Pancreas (tissue), 10 donors: ENCODE results near the gene BICRA. TPM values are rescaled to one million over a fixed set of nuclear protein-coding genes. Genes with fewer than 3 reads are reported as not detected.
"Not testable (repeated sequence)": the region's sequence is repeated elsewhere in the genome, so short reads cannot be mapped to it uniquely, and the experiment has no call there.

Experiments
- ATAC-seq, 4 donors: fragments of 200-7000 bp; cut with Tn5 transposase; one replicate each; pipeline versions ENCODE4 v1.8.0 to v1.9.1; 2020; ENCODE audit warnings: mild to moderate bottlenecking in 4 of 4, moderate library complexity in 4 of 4
- DNase-seq, 6 donors: peaks; one replicate each; pipeline ENCODE4 v3.0.0-alpha.2; 2020
- FAIRE-seq: peaks from 2 replicates; lab custom pipeline; 2012; peaks lifted over from hg19 to GRCh38; lab: Jason Lieb, UNC
- H3K27ac ChIP-seq, 4 donors: fragments of 200-600 bp; sonication (generic); 1 replicate in 3 of 4; 2 replicates in 1 of 4; pipeline versions ENCODE4 v1.5.0 to v1.8.0; 2020
- H3K27me3 ChIP-seq, 4 donors: fragments of 200-600 bp; one replicate each; pipeline ENCODE4 v1.8.0; 2021
- H3K36me3 ChIP-seq, 3 donors: fragments of 200-600 bp; sonication (generic) in 1 of 3; one replicate each; pipeline versions ENCODE4 v1.5.0 to v1.8.0; 2020 to 2021
- H3K4me1 ChIP-seq, 3 donors: fragments of 200-600 bp; one replicate each; pipeline ENCODE4 v1.8.0; 2021
- H3K4me3 ChIP-seq, 4 donors: fragments of 200-600 bp; sonication (generic) in 2 of 4; one replicate each; pipeline versions ENCODE4 v1.5.0 to v1.8.0; 2020 to 2021
- H3K9me3 ChIP-seq, 4 donors: fragments of 200-600 bp; one replicate each; pipeline ENCODE4 v1.8.0; 2021
- CTCF ChIP-seq, 4 donors: fragments of 200-600 bp; sonication (generic) in 3 of 4; IDR thresholded peaks; one replicate each; pipeline versions ENCODE4 v1.5.0 to v1.8.0; 2021; ENCODE audit warnings: antibody characterized with exemption in 4 of 4
- WGBS, 2 donors: extraction: QIAGEN DNeasy Blood & Tissue Kit; methylation state at CpG; one replicate each; pipeline ENCODE4 v1.1.7; 2013; 5-methylcytosine and 5-hydroxymethylcytosine counted together
- intact Hi-C, 3 donors: fragments of 100-400 bp; cut with DNase I; formaldehyde crosslinking; loops; one replicate each; pipeline versions ENCODE4 v1.11.1 to v1.14.2; 2022
- polyA plus RNA-seq, 2 donors: library from polyadenylated mRNA; stranded (reverse); fragments of 200-250 nt; gene quantifications; one replicate each; pipeline ENCODE4 v1.2.3, GENCODE V29; 2013
- total RNA-seq, 6 donors: library from RNA; stranded (reverse); fragmentation: NEBNext Ultra II Directional in 4 of 6; extraction: Animal tissue kit (Norgen Biotek cat#: 25700) in 4 of 6; gene quantifications; one replicate each; pipeline versions ENCODE4 v1.2.1 to v1.2.4, GENCODE V29; 2021 to 2023
- donor health status: healthy with polysubstance abuse.
- donor health status: DM: no; HTN: no; CAD: no; lungs with moderate emphysema.
- donor health status: DM: no; HTN: no; CAD: no.
- donor health status: control.
- donor health status: control.
- donor health status: Bipolar disorder and iron deficiency.
- donor health status: DM: yes; HTN: yes; CAD: no.
- donor health status: DM: no; HTN: no; CAD: no.
- donor health status: DM: no; HTN: no; CAD: no.
- donor health status: DM: yes; HTN: yes; CAD: no.

The BICRA gene
- total and polyA plus RNA-seq, 8 donors = 2.7 to 10.4 (median 5.9) TPM

- WGBS, 2 donors = 86 to 89% methylated on average over 32 of the region's 32 CpGs
- ATAC-seq = no peak
- Histone ChIP-seq H3K27me3 (no peaks in the 10 kb centered on the region), H3K4me3 (no peak overlapping the region), H3K36me3 (peaks cover 0 to 8% (median 0%) of the 10 kb centered on the region in 3 donors), H3K9me3 (no peaks in the 10 kb centered on the region), H3K27ac (no peak overlapping the region), H3K4me1 (peaks cover 5 to 9% (median 8%) of the 10 kb centered on the region in 3 donors)
- intact Hi-C loops = loop anchor here in 2 of 3 donors (10.0 kb wide), 1 partner anchor 68 kb away; no protein-coding TSS in a partner anchor
- FAIRE-seq = no peak
- peak in 1 of 6 donors; percentile 49 for DNase-seq
- no peak for TF ChIP-seq CTCF (IDR thresholded peaks at IDR 0.05)
Measured at GRCh38 chr19:47716270-47716937, 107.5 kb downstream of the BICRA start.

- intact Hi-C loops = loop anchor here in 2 of 3 donors (10.0 kb wide), 1 partner anchor 66 kb away; no protein-coding TSS in a partner anchor
- H3K4me1 ChIP-seq, ATAC-seq, FAIRE-seq, H3K36me3 ChIP-seq, H3K27me3 ChIP-seq, H3K4me3 ChIP-seq, H3K9me3 ChIP-seq: not testable (repeated sequence)
- peak overlapping the region in 3 of 4 donors; percentile 51 to 71 (median 60) for H3K27ac ChIP-seq
- 68 to 80% methylated on average over 11 of the region's 11 CpGs for WGBS, 2 donors
- peak in 1 of 6 donors; percentile 45 for DNase-seq
Measured at GRCh38 chr19:47718415-47719046, 109.6 kb downstream of the BICRA start.

- Histone ChIP-seq H3K27me3 (no peaks in the 10 kb centered on the region), H3K36me3 (peaks cover 0 to 8% (median 0%) of the 10 kb centered on the region in 3 donors), H3K9me3 (no peaks in the 10 kb centered on the region), H3K27ac (peak overlapping the region; percentile 28 to 71 (median 56)), H3K4me3 (no peak overlapping the region), H3K4me1 (peaks cover 11 to 12% (median 12%) of the 10 kb centered on the region in 3 donors)
- DNase-seq = peak; percentile 65 to 89 (median 80)
- peak; percentile 67 to 76 (median 74) for ATAC-seq
- no peak for FAIRE-seq
- 9 to 13% methylated on average over 22 to 26 of the region's 26 CpGs for WGBS, 2 donors
- no peak for TF ChIP-seq CTCF (IDR thresholded peaks at IDR 0.05)
- intact Hi-C loops = loop anchor here in 2 of 3 donors (10.0 kb wide), 1 partner anchor 66 kb away; no protein-coding TSS in a partner anchor
Measured at GRCh38 chr19:47719047-47719859, 110.3 kb downstream of the BICRA start.

GRCh38 chr19:47720669-47721422 is 111.9 kb downstream of the BICRA start:
- FAIRE-seq (no peak), DNase-seq (no peak), ATAC-seq (no peak)
- peaks cover 0 to 9% (median 0%) of the 10 kb centered on the region in 3 donors for H3K36me3 ChIP-seq
- H3K27ac ChIP-seq = no peak overlapping the region
- no peak overlapping the region for H3K4me3 ChIP-seq
- H3K27me3 ChIP-seq = no peaks in the 10 kb centered on the region
- 83 to 88% methylated on average over 14 of the region's 14 CpGs for WGBS, 2 donors
- TF ChIP-seq CTCF (IDR thresholded peaks at IDR 0.05) = no peak
- H3K4me1 ChIP-seq = peaks cover 11 to 12% (median 12%) of the 10 kb centered on the region in 3 donors
- no peaks in the 10 kb centered on the region for H3K9me3 ChIP-seq
- intact Hi-C loops = no loop called here
